GM21825 (cell line): ENCODE data around the gene C19orf25.
A peak's percentile ranks its signal among the peaks of the same experiment; 100 is the strongest.
"Not testable (repeated sequence)": the region's sequence is repeated elsewhere in the genome, so short reads cannot be mapped to it uniquely, and the experiment has no call there.

ENCODE experiments used
- ATAC-seq: cut with Tn5 transposase; IDR thresholded peaks from one replicate; pipeline ENCODE4 v1.9.1; 2021; ENCODE audit warnings: mild to moderate bottlenecking, moderate library complexity; ENCODE audit not compliant: unreplicated experiment

The C19orf25 gene

DNA sequence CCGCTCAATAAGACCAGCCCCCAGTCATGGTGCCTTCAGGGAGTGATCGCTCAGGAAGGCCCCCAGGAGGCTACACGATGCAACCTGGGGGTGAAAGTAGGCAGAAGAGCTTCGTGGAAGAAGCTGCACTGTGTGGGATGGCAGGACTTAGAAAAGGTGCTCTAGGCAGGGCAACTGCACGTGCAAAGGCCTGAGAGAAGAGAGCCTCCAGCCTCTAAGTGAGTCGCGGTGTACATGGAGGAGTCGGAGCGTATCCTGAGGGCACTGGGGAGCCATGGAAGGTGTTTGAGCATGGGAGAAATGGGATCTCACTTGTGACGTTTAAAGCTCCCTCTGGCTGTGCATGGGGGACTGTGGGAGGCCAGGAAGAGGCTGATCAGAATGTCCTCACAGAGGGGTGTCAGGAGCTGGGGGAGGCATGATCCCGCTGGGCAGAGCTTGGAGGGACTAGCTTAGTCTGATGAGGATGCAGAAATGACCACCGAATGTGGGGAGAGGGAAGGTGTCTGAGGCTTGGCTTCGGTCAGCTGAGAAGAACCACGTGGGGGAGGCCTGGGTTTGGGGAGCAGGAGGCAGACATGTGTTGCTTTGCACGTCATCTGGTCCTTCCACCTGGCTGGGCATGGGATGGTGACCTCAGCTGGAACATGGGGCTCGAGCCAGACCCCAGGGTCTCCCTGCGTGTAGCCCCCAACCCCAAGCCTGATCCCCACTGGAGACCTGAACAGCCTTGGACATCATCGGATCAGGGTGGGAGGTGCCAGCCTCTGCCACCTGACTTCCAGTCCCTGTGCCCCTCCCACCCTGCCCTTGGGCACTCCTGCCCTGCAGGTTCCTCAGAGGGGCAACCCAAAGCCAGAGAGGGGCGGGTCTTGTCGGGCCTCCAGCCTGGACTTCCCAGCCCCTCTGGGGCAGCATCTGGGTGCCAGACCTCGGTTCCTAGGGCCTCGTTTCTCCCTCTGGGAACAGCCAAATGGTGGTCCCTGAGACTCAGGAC lies 28.0 kb downstream of the C19orf25 start:
- no peak for ATAC-seq

DNA sequence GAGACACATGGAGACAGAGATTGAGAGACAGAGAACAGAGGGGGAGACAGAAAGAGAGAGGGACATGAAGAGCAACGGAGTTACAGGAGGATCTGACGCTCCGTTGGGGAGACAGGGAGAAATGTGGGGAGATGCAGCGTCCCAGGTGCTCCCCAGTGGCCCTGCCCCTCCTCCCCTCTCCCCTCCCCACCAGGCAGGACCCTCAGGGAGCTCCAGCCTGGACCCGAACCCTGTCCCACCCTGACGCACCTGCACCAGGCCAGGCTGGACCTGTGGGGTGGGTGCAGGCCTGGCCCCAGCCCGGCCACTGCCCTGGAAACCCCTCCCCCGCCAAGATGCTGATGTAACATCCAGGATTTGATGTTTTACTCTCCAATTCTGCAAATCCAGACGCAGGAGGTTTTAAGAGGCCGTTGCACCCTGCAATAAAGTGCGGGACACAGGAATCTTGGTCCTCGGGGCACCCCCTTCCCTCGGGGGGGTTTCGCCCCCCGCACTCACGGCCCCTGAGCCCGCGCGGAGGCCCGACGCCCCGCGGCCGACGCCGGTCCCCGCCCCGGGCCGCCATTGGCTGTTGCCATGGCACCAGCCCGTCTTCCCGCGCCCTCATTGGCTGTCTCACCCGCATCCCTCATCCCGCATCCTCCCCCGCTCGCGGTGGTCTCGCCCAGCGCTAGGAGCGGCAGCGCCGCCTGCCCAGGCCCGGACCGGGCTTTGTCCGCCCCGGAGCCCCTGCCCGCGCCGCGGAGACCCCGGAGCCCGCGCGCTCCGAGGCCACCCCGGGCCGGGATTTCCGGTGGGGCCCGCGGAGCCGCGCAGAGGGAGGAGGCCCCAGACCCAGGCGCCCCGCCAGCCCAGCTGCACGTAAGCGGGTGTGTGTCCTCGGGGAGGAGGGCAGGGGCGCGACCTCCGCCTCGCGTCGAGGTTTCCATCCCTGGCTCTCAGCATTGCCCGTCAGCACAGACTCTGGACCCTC lies 29.3 kb downstream of the C19orf25 start, which contains the start of gene APC2:
Gene APC2, plus strand, starts transcription at position 655 of the 976 bp plus-strand sequence. CDS start 2,881 bp downstream, outside the sequence.
- ATAC-seq = no peak

DNA sequence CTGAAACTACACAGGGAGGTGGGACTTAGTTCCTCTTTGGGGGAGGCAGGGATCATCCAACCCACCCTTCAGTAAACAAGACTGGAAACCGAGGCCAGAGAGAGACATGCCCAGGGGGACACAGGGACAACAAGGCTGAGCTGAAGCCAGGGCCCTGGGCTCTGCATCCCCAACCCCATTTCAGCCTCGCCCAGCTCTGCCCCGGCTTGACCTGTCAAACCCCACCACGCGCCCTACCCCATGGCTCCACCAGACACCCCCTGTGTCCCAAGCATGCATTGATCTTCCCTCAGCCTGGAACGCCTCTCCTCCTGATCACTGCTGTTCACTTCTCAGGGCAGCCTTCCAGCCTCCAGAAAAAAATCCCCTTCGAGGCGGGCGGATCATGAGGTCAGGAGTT lies 31.1 kb downstream of the C19orf25 start:
- no peak for ATAC-seq

DNA sequence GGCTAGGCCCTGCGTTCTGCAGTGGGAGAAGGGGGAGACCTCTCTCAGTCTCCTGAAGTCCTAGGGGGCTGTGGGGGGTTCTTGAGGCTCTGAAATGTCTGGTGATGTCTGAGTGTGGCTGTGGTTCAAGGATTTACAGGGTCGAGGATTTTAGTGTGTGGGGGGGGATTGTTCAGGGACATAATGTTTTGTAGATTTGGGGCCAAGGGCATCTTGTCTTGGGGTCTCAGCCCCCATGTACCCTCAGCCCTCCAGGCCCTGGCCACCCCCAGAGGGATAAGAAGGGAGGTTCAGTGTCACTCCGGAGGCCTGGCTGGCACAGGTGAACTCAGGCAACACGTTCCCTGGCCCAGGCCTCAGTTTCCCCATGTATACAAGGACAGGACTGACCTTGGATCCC lies 31.5 kb downstream of the C19orf25 start:
- ATAC-seq = no peak

DNA sequence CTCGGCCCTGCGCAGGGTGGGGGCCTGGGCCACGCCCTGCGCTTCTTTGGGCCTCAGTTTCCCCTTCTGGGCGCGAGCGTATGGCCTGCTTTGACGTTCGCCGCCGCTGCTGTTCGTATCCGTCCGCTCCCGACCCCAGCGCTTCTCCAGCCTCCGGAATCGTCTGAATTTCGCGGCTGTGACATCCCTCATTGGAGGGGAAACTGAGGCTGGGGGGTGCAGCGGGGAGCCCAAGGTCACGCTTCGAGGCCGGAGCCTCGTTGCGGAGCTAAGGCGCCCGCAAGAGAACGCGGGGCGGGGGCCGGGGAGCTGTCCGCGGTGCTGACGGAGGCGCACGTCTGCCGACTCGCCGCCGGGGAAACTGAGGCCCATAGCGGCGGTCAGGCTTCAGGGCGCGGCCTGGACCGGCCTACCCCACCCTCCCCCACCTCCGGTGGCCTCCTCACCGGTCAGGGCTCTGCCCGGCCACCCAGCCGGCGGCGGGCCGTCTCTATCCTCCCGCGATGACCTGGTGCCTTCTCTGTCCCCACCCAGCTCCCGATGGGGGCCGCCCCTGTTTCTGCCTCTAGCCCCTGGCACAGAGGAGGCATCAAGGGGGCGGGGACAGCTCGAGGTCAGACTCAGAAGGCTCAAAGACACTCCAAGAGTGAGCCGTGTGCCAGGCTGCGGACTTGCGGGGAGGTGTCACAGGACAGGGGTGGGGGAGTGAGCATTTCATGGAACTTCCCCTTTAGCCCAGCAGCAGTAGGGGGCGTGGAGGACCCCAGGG lies 32.1 kb downstream of the C19orf25 start:
- ATAC-seq = no peak

DNA sequence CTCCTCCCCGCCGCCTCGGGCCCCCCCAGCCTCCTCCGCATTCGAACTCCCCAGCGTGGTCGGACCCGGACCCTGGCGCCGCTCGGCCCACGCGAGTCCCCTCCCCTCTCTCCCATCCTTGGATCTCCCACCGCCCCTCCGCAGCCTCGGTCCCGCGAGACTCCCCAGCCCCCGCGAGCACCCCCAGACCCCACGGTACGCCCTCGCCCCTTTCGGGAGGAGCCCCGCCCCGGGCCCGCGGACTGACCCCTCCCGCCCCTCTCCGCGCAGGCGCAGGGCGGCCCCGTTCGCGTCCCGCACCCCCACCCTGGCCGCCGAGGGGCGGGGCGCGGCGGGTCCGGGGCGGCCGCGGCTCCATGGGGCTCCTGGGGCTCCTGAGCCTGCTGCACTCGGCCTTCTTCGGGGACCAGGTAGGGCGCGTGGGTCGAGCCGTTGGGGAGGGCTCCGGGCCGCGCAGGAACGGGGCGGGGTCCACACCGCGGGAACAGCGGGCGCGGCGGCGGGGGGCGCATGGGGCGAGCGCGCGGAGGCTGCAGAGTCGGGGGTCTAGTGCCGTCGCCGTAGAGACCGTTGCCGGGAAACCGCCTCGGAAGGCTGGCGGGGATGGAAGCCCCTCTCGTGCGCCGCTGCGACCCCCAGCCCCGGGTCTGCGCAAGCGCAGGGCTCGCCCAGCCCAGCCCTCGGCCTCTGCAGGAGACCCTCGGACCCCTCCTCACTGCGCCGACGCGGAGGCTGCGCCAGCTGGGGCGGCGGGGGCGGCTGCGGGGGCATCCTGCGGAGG lies 32.9 kb downstream of the C19orf25 start:
- no peak for ATAC-seq

DNA sequence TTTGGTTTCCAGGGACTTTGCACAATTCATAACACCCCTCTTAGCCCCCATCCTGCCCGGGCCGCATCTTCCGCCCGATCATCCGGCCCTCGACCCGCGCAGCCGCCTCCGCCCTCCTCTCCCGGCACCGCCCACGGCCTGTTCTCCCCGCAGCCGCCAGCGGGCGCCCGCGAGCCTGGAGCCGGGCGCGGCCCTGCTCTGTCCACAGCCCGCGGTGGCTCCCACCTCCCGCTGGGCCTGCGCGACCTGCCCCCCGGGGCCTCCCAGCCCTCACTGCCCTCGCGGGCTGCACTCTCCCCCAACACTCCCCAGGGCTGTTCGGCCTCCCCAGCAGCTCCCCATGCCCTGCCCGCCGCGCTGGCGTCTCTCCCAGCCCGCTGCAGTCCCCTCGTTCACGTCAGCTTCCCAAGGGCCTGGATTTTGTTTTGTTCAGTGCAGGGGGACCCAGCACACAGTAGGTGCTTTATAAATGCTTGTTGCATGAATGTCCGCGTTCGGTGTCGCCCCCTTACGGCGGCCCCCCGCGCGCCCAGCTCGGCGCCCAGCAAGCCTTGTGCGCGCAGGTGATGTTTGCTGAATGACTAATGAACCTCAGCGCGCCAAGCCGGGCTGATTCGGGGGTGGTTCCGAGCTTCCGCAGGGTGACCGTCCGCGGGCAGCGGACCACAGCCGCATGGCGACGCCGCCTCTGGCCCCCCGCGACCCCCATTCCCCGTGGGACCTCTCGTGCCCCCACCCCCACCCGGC lies 33.7 kb downstream of the C19orf25 start:
- peak; percentile 73 for ATAC-seq

DNA sequence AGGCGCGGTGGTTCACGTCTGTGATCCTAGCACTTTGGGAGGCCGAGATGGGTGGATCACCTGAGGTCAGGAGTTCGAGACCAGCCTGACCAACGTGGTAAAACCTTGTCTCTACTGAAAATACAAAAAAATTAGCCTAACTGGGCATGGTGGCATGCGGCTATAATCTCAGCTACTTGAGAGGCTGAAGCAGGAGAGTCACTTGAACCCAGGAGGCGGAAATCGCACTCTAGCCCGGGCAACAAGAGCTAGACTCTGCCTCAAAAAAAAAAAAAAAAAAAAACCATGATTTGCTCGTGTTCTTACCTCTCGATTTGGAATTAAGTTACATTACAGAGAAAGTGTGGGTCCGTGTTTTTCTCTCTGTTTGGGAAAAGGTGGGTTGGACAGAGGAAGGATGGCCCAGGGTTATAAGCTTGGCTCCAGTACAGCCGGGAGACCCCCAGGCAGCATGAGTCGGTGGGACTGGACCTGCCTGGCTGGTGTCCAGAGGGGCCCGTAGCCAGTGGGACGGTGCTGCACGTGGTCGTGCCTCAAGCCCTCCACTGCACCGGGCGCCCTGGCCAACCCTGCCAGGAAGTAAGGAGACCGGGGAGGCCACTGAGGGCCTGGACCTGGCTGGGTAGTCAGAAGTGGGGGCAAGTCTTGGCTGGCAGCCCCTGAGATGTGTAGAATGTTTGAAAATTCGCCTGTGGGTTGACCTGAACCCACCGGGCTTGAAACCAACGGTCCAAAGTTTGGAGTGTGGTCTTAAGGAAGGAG lies 37.2 kb downstream of the C19orf25 start:
- no peak for ATAC-seq

DNA sequence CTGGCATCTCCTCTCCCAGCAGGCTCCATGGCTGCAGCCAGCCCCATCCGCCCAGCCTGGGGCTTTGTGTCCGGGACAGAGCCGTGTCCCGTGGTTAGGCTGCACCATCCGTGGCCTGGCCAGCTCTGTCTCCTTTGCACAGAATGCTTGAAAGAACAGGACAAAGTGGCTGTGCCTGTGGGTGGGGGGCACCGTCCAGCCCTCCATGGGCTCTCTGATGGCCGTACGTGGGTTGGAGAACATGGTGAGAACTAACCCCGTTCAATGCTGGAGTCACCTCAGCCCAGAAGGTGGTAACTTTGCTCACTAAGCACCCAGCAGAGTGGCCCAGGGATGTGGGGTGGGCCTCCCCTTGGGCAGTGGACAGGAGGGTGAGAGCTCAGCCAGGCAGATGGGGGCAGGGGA lies 38.0 kb downstream of the C19orf25 start:
- no peak for ATAC-seq

DNA sequence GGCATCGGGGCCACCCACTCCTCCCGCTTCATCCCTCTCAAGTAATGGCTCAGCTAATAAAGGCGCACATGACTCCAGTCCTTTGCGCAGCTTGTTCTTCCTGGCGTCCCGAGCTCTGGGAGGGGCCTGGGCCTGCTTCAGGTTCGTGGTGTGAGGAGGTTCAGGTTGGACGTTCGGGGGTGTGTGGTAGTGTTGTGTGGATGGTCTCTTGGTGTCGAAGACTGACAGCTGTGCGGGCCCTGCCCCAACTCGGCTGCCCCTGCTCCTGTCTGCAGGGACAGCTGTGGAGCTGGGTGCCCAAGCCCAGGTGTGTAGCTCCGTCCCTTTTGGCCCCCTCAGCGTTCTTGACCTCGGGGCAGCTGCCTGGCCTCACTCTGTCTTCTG lies 38.6 kb downstream of the C19orf25 start:
- ATAC-seq = no peak

DNA sequence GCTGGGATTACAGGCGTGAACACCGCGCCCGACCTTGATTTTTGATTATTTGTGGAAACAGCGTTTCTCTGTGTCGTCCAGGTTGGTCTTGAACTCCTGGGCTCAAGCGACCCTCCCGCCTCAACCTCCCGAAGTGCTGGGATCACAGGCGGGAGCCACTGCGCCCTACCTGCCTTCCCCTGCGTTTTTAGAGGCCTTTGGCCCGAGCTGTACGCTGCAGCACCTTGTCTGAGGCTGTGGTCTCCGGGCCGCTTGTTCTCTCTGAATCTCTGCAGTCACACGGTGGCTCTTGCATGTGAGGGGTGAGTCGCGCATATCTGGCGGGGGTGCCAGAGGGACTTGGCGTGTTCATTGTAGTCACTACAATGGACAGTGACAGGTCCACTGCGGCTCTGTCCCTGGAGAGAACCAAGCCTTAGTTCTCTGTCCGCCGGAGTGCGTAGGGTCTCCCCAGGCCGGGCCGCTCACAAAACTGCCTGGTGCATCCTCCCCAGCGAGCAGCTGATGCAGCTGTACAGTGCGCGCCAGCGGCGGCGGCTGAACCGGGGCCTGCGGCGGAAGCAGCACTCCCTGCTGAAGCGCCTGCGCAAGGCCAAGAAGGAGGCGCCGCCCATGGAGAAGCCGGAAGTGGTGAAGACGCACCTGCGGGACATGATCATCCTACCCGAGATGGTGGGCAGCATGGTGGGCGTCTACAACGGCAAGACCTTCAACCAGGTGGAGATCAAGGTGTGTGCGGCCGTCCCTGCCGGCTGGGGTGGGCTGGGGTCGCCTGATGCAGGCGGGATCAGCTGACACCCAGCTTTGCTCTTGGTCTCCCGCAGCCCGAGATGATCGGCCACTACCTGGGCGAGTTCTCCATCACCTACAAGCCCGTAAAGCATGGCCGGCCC lies 39.2 kb downstream of the C19orf25 start:
- not testable (repeated sequence) for ATAC-seq

DNA sequence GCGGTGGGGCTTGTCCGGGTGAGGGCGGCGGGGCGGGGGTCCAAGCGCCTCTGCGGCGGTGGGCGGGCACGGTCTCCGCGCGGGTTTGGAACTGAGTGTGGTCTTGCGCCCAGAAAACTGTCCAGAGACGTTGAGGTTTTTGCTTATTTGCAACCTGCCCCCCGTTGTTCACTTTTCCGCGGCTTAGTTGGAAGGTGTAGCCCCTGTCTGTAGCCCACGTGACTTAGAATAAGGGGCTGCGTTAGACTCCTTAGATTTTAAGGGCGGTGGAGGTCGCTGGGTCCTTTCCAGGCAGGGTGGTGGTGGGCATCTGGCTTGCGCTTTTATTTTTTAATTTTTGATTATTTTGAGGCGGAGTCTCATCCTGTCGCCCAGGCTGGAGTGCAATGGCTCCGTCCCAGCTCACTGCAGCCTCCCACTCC lies 40.1 kb downstream of the C19orf25 start:
- no peak for ATAC-seq

DNA sequence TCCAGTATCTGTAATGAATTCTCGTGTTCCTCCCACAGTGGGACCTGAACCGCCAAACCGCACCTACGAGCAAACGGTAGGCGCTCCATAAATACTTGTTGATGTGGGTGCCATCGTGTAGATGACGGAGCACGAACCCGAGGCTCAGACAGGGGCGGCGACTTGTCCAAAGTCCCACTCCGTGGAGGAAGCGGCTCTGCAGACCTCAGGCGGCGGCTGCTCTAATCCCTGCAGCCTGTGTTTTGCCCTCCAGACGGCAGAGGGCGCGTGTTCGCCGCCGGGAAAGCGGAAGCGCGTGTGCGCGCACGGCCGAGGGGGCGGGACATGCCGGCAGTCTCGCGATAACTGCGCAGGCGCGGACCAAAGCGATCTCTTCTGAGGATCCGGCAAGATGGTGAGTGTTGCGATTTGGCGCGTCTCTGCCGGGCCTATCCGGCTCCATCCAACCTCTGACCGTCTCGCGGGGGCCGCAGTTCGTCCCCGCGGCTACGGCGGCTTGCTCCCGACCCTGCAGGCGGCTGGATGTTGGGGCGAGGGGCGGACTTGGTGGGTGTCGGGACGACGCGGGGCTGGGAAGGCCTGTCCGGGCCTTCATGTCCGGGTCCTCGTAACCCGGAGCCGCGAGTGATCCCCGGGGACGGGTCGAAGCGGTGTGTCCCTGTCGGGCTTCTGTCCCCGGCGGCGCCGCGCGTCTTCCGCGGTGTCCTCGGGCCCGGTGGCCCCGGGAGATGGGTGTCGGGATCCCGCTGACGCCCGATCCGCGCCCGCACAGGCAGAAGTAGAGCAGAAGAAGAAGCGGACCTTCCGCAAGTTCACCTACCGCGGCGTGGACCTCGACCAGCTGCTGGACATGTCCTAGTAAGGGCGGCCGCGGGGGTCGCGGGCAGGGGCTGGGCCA lies 40.7 kb downstream of the C19orf25 start, which contains the start of gene RPS15:
Gene RPS15, plus strand, starts transcription at position 362 of the 898 bp plus-strand sequence. Its CDS starts 30 bp downstream, at position 392.
- peak; percentile 84 for ATAC-seq

DNA sequence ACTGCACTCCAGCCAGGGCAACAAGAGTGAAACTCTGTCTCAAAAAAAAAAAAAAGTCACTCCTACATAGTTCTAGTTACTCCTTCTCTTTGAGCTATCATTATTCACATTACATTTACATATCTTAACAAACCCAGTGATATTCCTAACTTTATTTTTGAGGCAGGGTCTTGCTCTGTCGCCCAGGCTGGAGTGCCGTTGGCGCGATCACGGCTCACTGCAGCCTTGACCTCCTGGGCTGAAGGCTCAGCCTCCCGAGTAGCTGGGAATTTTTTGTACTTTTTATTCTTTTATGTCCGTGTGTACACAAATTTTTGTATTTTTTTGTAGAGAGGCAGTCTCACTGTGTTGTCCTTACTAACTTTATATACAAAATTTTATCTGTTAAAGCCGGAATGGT lies 41.4 kb downstream of the C19orf25 start:
- ATAC-seq = no peak

DNA sequence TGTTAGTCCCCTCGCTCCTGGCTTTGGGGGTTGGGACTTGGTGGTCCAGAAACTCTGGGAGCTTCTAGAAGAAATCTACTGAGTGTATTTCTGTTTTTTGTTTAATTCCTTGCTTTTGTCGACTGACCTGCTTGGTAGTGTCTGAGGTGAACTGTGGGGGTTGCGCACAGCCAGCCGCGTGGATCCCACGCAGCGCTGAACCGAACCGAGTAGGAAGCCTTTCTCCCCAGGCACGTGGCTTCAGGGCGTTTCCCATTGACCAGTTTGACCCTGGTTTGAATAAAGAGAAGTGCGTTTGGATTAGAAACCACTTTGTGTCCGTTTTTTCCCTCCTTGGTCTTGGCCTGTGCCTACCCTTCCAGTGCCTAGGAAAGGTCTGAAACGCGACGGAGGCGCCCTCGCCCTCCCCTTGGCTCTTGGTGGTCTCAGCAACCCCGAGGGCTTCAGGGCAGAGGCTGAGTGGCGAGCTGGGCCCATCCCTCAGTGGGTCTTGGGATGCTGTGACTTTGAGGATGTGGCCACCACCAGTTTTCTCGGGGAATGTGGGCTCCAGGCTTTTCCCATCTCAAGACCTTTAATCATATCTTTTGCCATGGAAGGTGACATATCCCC lies 43.5 kb downstream of the C19orf25 start:
- ATAC-seq = no peak

DNA sequence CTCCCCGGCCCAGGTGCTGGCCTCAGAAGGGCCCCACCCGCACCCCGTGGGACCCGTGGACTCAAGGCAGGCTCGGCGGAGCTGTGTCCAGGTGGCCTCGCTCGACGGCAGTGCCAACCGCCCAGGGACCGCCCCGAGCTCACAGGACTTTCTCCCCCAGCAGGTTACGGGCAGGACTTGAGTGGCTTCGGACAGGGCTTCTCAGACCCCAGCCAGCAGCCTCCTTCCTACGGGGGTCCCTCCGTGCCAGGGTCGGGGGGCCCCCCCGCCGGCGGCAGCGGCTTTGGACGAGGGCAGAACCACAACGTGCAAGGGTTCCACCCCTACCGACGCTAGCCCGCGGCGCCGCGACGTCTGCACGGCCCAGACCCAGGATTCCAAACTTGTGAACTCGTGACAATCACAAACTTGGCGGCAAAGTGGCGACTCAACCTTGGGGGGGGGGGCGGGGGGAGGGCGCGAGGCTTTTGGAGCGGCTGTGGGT lies 44.4 kb downstream of the C19orf25 start:
- no peak for ATAC-seq
